ENCODE results near the gene DALRD3.
A peak's percentile ranks its signal among the peaks of the same experiment; 100 is the strongest.

DALRD3 gene, protein sequence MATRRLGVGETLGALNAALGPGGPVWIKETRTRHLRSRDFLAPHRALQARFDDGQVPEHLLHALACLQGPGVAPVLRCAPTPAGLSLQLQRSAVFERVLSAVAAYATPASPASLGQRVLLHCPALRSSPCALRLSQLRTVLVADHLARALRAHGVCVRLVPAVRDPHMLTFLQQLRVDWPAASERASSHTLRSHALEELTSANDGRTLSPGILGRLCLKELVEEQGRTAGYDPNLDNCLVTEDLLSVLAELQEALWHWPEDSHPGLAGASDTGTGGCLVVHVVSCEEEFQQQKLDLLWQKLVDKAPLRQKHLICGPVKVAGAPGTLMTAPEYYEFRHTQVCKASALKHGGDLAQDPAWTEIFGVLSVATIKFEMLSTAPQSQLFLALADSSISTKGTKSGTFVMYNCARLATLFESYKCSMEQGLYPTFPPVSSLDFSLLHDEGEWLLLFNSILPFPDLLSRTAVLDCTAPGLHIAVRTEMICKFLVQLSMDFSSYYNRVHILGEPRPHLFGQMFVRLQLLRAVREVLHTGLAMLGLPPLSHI

DNA sequence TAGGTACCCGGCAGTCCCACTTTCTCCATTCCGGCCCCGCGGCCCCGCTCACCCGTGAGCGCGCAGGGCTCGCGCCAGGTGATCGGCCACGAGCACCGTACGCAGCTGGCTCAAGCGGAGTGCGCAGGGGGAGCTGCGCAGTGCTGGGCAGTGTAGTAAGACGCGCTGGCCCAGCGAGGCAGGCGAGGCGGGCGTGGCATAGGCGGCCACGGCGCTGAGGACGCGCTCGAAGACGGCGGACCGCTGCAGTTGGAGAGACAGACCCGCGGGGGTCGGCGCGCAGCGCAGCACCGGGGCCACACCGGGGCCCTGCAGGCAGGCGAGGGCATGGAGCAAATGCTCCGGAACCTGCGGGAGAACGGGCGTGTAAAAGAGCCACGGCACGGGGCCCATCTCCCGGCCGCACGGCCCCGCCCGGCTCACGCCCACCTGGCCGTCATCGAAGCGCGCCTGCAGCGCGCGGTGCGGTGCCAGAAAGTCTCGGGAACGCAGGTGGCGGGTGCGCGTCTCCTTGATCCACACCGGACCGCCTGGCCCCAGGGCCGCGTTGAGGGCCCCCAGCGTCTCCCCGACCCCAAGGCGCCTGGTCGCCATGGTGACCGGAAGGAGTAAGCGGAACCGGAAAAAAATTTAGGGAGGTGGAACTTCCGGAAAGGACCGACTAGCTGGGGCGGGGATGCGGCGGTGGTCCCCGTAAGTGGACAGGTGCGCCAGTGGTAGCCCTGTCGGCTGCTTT, at the start of gene DALRD3:
Gene DALRD3, minus strand, starts transcription at position 610 of the 736 bp plus-strand sequence. Its CDS starts 16 bp downstream, at position 594.
- TF ChIP-seq ZFP30 (CRISPR knock-in tag; IDR thresholded peaks at IDR 0.05) = no peak
- TF ChIP-seq ZNF565 (CRISPR knock-in tag; conservative IDR thresholded peaks at IDR 0.05; ENCODE audit: low read depth) = no peak
- TF ChIP-seq, protein P1, sequence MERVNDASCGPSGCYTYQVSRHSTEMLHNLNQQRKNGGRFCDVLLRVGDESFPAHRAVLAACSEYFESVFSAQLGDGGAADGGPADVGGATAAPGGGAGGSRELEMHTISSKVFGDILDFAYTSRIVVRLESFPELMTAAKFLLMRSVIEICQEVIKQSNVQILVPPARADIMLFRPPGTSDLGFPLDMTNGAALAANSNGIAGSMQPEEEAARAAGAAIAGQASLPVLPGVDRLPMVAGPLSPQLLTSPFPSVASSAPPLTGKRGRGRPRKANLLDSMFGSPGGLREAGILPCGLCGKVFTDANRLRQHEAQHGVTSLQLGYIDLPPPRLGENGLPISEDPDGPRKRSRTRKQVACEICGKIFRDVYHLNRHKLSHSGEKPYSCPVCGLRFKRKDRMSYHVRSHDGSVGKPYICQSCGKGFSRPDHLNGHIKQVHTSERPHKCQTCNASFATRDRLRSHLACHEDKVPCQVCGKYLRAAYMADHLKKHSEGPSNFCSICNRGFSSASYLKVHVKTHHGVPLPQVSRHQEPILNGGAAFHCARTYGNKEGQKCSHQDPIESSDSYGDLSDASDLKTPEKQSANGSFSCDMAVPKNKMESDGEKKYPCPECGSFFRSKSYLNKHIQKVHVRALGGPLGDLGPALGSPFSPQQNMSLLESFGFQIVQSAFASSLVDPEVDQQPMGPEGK (CRISPR knock-in tag; IDR thresholded peaks at IDR 0.05; ENCODE audit: borderline replicate concordance) = no peak
- no peak for TF ChIP-seq GLIS3 (CRISPR knock-in tag; IDR thresholded peaks at IDR 0.05)
- TF ChIP-seq OSR1 (CRISPR knock-in tag; IDR thresholded peaks at IDR 0.05) = no peak
- no peak for TF ChIP-seq ARNTL (CRISPR knock-in tag; IDR thresholded peaks at IDR 0.05; ENCODE audit: borderline replicate concordance, low read depth)
- TF ChIP-seq ESRRG (CRISPR knock-in tag; IDR thresholded peaks at IDR 0.05) = no peak
- TF ChIP-seq, protein P2, sequence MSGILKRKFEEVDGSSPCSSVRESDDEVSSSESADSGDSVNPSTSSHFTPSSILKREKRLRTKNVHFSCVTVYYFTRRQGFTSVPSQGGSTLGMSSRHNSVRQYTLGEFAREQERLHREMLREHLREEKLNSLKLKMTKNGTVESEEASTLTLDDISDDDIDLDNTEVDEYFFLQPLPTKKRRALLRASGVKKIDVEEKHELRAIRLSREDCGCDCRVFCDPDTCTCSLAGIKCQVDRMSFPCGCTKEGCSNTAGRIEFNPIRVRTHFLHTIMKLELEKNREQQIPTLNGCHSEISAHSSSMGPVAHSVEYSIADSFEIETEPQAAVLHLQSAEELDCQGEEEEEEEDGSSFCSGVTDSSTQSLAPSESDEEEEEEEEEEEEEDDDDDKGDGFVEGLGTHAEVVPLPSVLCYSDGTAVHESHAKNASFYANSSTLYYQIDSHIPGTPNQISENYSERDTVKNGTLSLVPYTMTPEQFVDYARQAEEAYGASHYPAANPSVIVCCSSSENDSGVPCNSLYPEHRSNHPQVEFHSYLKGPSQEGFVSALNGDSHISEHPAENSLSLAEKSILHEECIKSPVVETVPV (CRISPR knock-in tag; IDR thresholded peaks at IDR 0.05) = no peak
- TF ChIP-seq ZNF70 (CRISPR knock-in tag; IDR thresholded peaks at IDR 0.05) = no peak
- no peak for TF ChIP-seq ISL1 (CRISPR knock-in tag; IDR thresholded peaks at IDR 0.05)
- no peak for TF ChIP-seq ZFP3 (CRISPR knock-in tag; IDR thresholded peaks at IDR 0.05)
- no peak for TF ChIP-seq ZNF8 (CRISPR knock-in tag; IDR thresholded peaks at IDR 0.05)
- no peak for TF ChIP-seq PPARA (CRISPR knock-in tag; IDR thresholded peaks at IDR 0.05; ENCODE audit: borderline replicate concordance)
- no peak for TF ChIP-seq CREB5 (CRISPR knock-in tag; IDR thresholded peaks at IDR 0.05; ENCODE audit: low read depth)
- TF ChIP-seq POU6F1 (CRISPR knock-in tag; IDR thresholded peaks at IDR 0.05; ENCODE audit: borderline replicate concordance, low read depth) = no peak
- TF ChIP-seq TOX (CRISPR knock-in tag; IDR thresholded peaks at IDR 0.05; ENCODE audit: borderline replicate concordance) = no peak
- no peak for TF ChIP-seq ZC3H10 (CRISPR knock-in tag; IDR thresholded peaks at IDR 0.05)
- peak; percentile 51 for ATAC-seq

- TF ChIP-seq ZNF70 (CRISPR knock-in tag; IDR thresholded peaks at IDR 0.05) = no peak
- TF ChIP-seq BACH2 (CRISPR knock-in tag; IDR thresholded peaks at IDR 0.05; ENCODE audit: borderline replicate concordance) = no peak
- no peak for TF ChIP-seq PPARA (CRISPR knock-in tag; IDR thresholded peaks at IDR 0.05; ENCODE audit: borderline replicate concordance)
- TF ChIP-seq, protein P2 (CRISPR knock-in tag; IDR thresholded peaks at IDR 0.05) = no peak
- no peak for TF ChIP-seq ZNF8 (CRISPR knock-in tag; IDR thresholded peaks at IDR 0.05)
- no peak for TF ChIP-seq OSR1 (CRISPR knock-in tag; IDR thresholded peaks at IDR 0.05)
- TF ChIP-seq RARB (CRISPR knock-in tag; IDR thresholded peaks at IDR 0.05) = no peak
- TF ChIP-seq CSDC2 (CRISPR knock-in tag; IDR thresholded peaks at IDR 0.05) = no peak
- TF ChIP-seq, protein P3, sequence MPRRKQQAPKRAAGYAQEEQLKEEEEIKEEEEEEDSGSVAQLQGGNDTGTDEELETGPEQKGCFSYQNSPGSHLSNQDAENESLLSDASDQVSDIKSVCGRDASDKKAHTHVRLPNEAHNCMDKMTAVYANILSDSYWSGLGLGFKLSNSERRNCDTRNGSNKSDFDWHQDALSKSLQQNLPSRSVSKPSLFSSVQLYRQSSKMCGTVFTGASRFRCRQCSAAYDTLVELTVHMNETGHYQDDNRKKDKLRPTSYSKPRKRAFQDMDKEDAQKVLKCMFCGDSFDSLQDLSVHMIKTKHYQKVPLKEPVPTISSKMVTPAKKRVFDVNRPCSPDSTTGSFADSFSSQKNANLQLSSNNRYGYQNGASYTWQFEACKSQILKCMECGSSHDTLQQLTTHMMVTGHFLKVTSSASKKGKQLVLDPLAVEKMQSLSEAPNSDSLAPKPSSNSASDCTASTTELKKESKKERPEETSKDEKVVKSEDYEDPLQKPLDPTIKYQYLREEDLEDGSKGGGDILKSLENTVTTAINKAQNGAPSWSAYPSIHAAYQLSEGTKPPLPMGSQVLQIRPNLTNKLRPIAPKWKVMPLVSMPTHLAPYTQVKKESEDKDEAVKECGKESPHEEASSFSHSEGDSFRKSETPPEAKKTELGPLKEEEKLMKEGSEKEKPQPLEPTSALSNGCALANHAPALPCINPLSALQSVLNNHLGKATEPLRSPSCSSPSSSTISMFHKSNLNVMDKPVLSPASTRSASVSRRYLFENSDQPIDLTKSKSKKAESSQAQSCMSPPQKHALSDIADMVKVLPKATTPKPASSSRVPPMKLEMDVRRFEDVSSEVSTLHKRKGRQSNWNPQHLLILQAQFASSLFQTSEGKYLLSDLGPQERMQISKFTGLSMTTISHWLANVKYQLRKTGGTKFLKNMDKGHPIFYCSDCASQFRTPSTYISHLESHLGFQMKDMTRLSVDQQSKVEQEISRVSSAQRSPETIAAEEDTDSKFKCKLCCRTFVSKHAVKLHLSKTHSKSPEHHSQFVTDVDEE (CRISPR knock-in tag; IDR thresholded peaks at IDR 0.05) = no peak
- no peak for TF ChIP-seq TOX (CRISPR knock-in tag; IDR thresholded peaks at IDR 0.05; ENCODE audit: borderline replicate concordance)
- TF ChIP-seq ZFP3 (CRISPR knock-in tag; IDR thresholded peaks at IDR 0.05) = no peak
- no peak for ATAC-seq
These were observed 39.6 kb upstream of the DALRD3 start for GRCh38 chr3:49058011-49058410.

All from SK-N-SH treated with all-trans-retinoic acid at 6 μM for 48 hours (cell line).